Keratinocyte (primary cell): Measurements from ENCODE around the gene SETD2. TPM values are rescaled to one million over a fixed set of nuclear protein-coding genes. Genes with fewer than 3 reads are reported as not detected.

Experiments used
- DNase-seq: peaks from one replicate; pipeline ENCODE4 v3.0.0-alpha.2; 2011; ENCODE audit warnings: low read depth, missing footprints, low spot score
- FAIRE-seq: peaks from 2 replicates; lab custom pipeline; 2011; peaks lifted over from hg19 to GRCh38; lab: Jason Lieb, UNC
- H2AFZ ChIP-seq: 2 replicates; pipeline ENCODE4 v1.6.0; 2012; ENCODE audit warnings: low read length, control low read depth, inconsistent platforms; ENCODE audit not compliant: control insufficient read depth
- H3K27ac ChIP-seq: 2 replicates; pipeline ENCODE4 v1.5.1; 2011; ENCODE audit warnings: low read length; ENCODE audit not compliant: control insufficient read depth, insufficient read depth
- H3K27me3 ChIP-seq: 3 replicates; pipeline ENCODE4 v1.6.0; 2011; ENCODE audit warnings: low read length; ENCODE audit not compliant: control insufficient read depth, insufficient read depth; ENCODE audit errors: extremely low read depth
- H3K36me3 ChIP-seq, 2 experiments: 2 replicates in 1 of 2; 3 replicates in 1 of 2; pipeline ENCODE4 v1.5.1; 2011; ENCODE audit warnings: low read length in 2 of 2, mild to moderate bottlenecking in 1 of 2; ENCODE audit not compliant: control insufficient read depth in 2 of 2, insufficient read depth in 2 of 2; ENCODE audit errors: extremely low read depth in 1 of 2
- H3K4me1 ChIP-seq: 3 replicates; pipeline ENCODE4 v1.5.1; 2011; ENCODE audit warnings: low read length; ENCODE audit not compliant: control insufficient read depth, insufficient read depth; ENCODE audit errors: extremely low read depth
- H3K4me2 ChIP-seq: 3 replicates; pipeline ENCODE4 v1.6.0; 2011; ENCODE audit warnings: low read depth, low read length; ENCODE audit not compliant: control insufficient read depth, insufficient read depth; ENCODE audit errors: extremely low read depth
- H3K4me3 ChIP-seq, 3 experiments: fragments of 200-600 bp in 1 of 3; sonication (generic) in 1 of 3; 2 replicates in 2 of 3; 3 replicates in 1 of 3; pipeline ENCODE4 v1.5.1; 2011 to 2016; ENCODE audit warnings: low read length in 3 of 3, mild to moderate bottlenecking in 3 of 3, control low read depth in 2 of 3, inconsistent platforms in 1 of 3, low read depth in 1 of 3, mixed read lengths in 1 of 3, mixed run types in 1 of 3, moderate library complexity in 1 of 3; ENCODE audit not compliant: control insufficient read depth in 2 of 3, insufficient read depth in 2 of 3; ENCODE audit errors: extremely low read depth in 1 of 3
- H3K79me2 ChIP-seq: 2 replicates; pipeline ENCODE4 v1.6.0; 2012; ENCODE audit warnings: low read length; ENCODE audit not compliant: control insufficient read depth, insufficient read depth
- H3K9ac ChIP-seq: 3 replicates; pipeline ENCODE4 v1.6.0; 2011; ENCODE audit warnings: low read length; ENCODE audit not compliant: control insufficient read depth, insufficient read depth; ENCODE audit errors: extremely low read depth
- H3K9me1 ChIP-seq: 3 replicates; pipeline ENCODE4 v1.6.0; 2011; ENCODE audit warnings: low read length; ENCODE audit not compliant: control insufficient read depth, insufficient read depth; ENCODE audit errors: extremely low read depth
- H3K9me3 ChIP-seq: 2 replicates; pipeline ENCODE4 v1.5.1; 2012; ENCODE audit warnings: low read depth, low read length; ENCODE audit not compliant: control insufficient read depth
- H4K20me1 ChIP-seq: 3 replicates; pipeline ENCODE4 v1.6.0; 2011; ENCODE audit warnings: low read length; ENCODE audit not compliant: control insufficient read depth, insufficient read depth; ENCODE audit errors: extremely low read depth
- EZH2 ChIP-seq: IDR thresholded peaks from one replicate; pipeline ENCODE4 v1.6.1; 2012; ENCODE audit warnings: inconsistent platforms, mild to moderate bottlenecking, low read length, moderate library complexity
- dilution Hi-C: fragments of 300-500 bp; cut with MboI; formaldehyde crosslinking; loops from one replicate; pipeline ENCODE4 v1.7.0; 2020; ENCODE audit warnings: low sequenced_read_pairs; ENCODE audit not compliant: extremely low pct_ligation_motif_present
- polyA plus RNA-seq, 5 experiments: library from polyadenylated mRNA; depleted of rRNA in 3 of 5; stranded (reverse) in 3 of 5; stranded (forward) in 1 of 5; unstranded in 1 of 5; fragments of >200 nt; gene quantifications; 1 replicate in 1 of 5; 2 replicates in 3 of 5; 3 replicates in 1 of 5; pipeline versions ENCODE4 v1.2.1 to v1.2.3, GENCODE V29; 2011 to 2012; ENCODE audit warnings: missing spikeins in 2 of 5, low read depth in 1 of 5, low replicate concordance in 1 of 5
- TF ChIP-seq, protein P1 (sequence below), 3 experiments: IDR thresholded peaks in 1 of 3; conservative IDR thresholded peaks in 1 of 3; optimal IDR thresholded peaks in 1 of 3; 2 replicates in 2 of 3; 3 replicates in 1 of 3; pipeline versions ENCODE3 to v1.5.1; 2011; ENCODE audit warnings: low read length in 3 of 3, mild to moderate bottlenecking in 3 of 3, moderate library complexity in 2 of 3, control low read depth in 1 of 3, inconsistent platforms in 1 of 3; ENCODE audit not compliant: insufficient read depth in 2 of 3; ENCODE audit errors: extremely low read depth in 1 of 3

Gene SETD2
- polyA plus RNA-seq, 1 donor (not counting 4 experiments of a cell fraction or from before 2014, with no cell fraction given): 23.3 TPM

DNA sequence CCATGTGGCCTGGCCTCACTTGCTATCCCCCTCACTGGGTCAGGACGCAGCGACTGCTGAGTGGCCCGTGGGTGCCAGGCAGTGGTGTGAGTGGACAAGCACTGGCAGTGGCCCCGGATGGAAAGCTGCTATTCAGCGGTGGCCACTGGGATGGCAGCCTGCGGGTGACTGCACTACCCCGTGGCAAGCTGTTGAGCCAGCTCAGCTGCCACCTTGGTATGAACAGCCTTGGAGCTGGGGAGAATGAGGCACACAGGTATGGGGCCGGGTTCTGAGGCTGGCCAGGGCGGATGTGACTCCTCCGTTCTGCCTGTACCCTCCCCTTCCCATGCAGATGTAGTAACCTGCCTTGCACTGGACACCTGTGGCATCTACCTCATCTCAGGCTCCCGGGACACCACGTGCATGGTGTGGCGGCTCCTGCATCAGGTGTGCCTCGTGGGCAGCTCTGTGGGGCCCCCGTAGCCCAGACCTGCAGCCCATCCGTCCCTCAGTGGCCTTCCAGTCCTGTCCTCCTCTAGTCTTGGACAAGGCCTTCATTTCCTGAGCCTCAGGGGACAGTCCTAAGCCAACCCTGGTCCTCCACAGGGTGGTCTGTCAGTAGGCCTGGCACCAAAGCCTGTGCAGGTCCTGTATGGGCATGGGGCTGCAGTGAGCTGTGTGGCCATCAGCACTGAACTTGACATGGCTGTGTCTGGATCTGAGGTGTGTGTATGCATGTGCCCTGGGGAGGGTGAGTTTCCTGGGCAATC lies 156.3 kb downstream of the SETD2 start:
- Histone ChIP-seq H3K9me1 (peaks cover 3% of the 10 kb centered on the region), H3K9me3 (no peaks in the 10 kb centered on the region), H3K4me1 (peaks cover 4% of the 10 kb centered on the region), H2AFZ (no peak overlapping the region), H3K9ac (no peak overlapping the region), H4K20me1 (no peaks in the 10 kb centered on the region), H3K4me2 (no peak overlapping the region), H3K27ac (no peak overlapping the region), H3K36me3 (peaks cover 19 to 48% of the 10 kb centered on the region in 2 experiments), H3K27me3 (no peaks in the 10 kb centered on the region), H3K79me2 (no peaks in the 10 kb centered on the region), H3K4me3 (no peak overlapping the region)
- FAIRE-seq (no peak), DNase-seq (no peak)
- TF ChIP-seq, protein P1, sequence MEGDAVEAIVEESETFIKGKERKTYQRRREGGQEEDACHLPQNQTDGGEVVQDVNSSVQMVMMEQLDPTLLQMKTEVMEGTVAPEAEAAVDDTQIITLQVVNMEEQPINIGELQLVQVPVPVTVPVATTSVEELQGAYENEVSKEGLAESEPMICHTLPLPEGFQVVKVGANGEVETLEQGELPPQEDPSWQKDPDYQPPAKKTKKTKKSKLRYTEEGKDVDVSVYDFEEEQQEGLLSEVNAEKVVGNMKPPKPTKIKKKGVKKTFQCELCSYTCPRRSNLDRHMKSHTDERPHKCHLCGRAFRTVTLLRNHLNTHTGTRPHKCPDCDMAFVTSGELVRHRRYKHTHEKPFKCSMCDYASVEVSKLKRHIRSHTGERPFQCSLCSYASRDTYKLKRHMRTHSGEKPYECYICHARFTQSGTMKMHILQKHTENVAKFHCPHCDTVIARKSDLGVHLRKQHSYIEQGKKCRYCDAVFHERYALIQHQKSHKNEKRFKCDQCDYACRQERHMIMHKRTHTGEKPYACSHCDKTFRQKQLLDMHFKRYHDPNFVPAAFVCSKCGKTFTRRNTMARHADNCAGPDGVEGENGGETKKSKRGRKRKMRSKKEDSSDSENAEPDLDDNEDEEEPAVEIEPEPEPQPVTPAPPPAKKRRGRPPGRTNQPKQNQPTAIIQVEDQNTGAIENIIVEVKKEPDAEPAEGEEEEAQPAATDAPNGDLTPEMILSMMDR (optimal IDR thresholded peaks at IDR 0.05 in 1 of 3, IDR thresholded peaks at IDR 0.05 in 1 of 3, conservative IDR thresholded peaks at IDR 0.05 in 1 of 3; ENCODE audit: extremely low read depth in 1 of 3, insufficient read depth in 2 of 3, low read length in 3 of 3): no peak
- TF ChIP-seq EZH2: no peak
- dilution Hi-C loops: no loop called here

DNA sequence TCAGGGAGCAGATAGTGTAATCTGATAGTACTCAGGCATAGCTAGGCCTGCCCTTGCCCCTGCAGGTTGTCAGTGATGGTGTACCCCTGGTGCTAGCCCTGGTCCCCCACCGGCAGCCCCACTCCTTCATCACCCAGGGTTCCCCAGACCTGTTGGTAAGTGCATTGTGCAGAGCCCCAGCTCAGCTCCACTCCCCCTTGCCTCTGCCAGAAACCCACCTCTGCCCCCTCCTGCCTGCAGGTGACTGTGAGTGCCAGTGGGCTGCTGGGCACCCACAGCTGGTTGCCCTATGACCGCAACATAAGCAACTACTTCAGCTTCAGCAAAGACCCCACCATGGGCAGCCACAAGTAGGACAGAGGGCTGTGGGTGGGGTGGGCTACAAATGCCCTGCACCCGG lies 156.9 kb downstream of the SETD2 start:
- TF ChIP-seq EZH2: no peak
- TF ChIP-seq, protein P1 (optimal IDR thresholded peaks at IDR 0.05 in 1 of 3, IDR thresholded peaks at IDR 0.05 in 1 of 3, conservative IDR thresholded peaks at IDR 0.05 in 1 of 3; ENCODE audit: extremely low read depth in 1 of 3, insufficient read depth in 2 of 3, low read length in 3 of 3): no peak
- Histone ChIP-seq H2AFZ (no peak overlapping the region), H3K9ac (no peak overlapping the region), H3K27ac (no peak overlapping the region), H3K4me2 (no peak overlapping the region), H3K4me1 (peaks cover 4% of the 10 kb centered on the region), H3K4me3 (no peak overlapping the region), H3K27me3 (no peaks in the 10 kb centered on the region), H4K20me1 (no peaks in the 10 kb centered on the region), H3K36me3 (peaks cover 21 to 51% of the 10 kb centered on the region in 2 experiments), H3K9me1 (peaks cover 2% of the 10 kb centered on the region), H3K9me3 (no peaks in the 10 kb centered on the region), H3K79me2 (no peaks in the 10 kb centered on the region)
- DNase-seq: no peak
- dilution Hi-C loops: no loop called here
- no peak for FAIRE-seq
